ENCODE measurements around the gene TBC1D22B.

- no peak for TF ChIP-seq ZNF275 (CRISPR knock-in tag; IDR thresholded peaks at IDR 0.05; ENCODE audit: borderline replicate concordance)
- no peak for TF ChIP-seq CTCF (CRISPR knock-in tag; IDR thresholded peaks at IDR 0.05)
- TF ChIP-seq ZFP41 (CRISPR knock-in tag; IDR thresholded peaks at IDR 0.05; ENCODE audit: borderline replicate concordance), result no peak
- TF ChIP-seq ZFP36L2 (CRISPR knock-in tag; IDR thresholded peaks at IDR 0.05), result no peak
- no peak for TF ChIP-seq DRAP1 (CRISPR knock-in tag; IDR thresholded peaks at IDR 0.05)
- TF ChIP-seq FOXJ3 (CRISPR knock-in tag; IDR thresholded peaks at IDR 0.05; ENCODE audit: borderline replicate concordance), result no peak
- no peak for TF ChIP-seq RORA (CRISPR knock-in tag; IDR thresholded peaks at IDR 0.05)
- TF ChIP-seq ZNF407 (CRISPR knock-in tag; IDR thresholded peaks at IDR 0.05; ENCODE audit: not compliant biosample characterization), result no peak
- TF ChIP-seq SMC3 (IDR thresholded peaks at IDR 0.05; ENCODE audit: low read length), result no peak
- no peak for TF ChIP-seq SETDB1 (CRISPR knock-in tag; IDR thresholded peaks at IDR 0.05; ENCODE audit: borderline replicate concordance)
- no peak for TF ChIP-seq ZSCAN20 (CRISPR knock-in tag; IDR thresholded peaks at IDR 0.05; ENCODE audit: borderline replicate concordance)
- no peak for TF ChIP-seq NKX3-1 (CRISPR knock-in tag; IDR thresholded peaks at IDR 0.05)
- no peak for TF ChIP-seq TCF7L2 (IDR thresholded peaks at IDR 0.05; ENCODE audit: low read depth, low read length)
Measured at GRCh38 chr6:37239950-37240713, 17.4 kb upstream of the TBC1D22B start.

Measured in HepG2 (cell line).